LoVo (cell line): Measurements from ENCODE around the gene ICAM1.
"Not testable (repeated sequence)": the region's sequence is repeated elsewhere in the genome, so short reads cannot be mapped to it uniquely, and the experiment has no call there.

Experiments used
- DNase-seq: peaks from one replicate; pipeline ENCODE4 v3.0.0-alpha.2; 2016; ENCODE audit warnings: low spot score

ICAM1 gene

DNA sequence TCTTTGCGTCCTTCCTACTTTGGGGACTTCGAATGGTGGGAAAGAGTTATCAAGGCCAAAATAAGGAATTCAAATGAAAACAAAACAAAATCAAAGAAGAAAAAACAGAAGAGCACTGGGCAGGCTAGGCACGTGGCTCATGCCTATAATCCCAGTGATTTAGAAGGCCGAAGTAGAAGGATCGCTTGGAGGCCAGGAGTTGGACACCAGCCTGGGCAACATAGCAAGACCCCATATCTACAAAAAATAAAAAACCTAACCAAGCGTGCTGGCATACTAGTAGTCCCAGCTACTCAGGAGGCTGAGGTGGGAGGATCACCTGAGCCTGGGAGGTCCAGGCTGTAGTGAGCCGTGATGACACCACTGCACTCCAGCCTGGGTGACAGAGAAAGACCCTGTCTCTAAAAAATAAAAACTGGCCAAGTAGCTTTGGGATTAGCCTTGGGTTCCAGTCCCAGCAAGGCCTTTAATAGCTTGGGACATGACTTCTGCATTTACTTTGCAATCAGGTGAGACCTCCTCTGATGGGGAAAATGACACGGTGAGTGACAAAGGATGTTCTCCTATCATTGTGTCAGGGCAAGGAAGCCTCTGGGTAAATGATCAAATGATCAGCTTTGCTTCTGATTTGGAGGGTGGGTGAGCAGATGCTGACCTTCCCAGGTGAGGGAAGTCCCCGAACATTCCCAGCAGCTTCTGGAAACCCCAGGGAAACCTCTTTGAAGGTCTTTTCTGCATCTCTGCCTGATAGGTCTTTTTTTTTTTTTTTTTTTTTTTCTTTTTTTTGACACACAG, 7.1 kb downstream of the ICAM1 start:
- no peak for DNase-seq

DNA sequence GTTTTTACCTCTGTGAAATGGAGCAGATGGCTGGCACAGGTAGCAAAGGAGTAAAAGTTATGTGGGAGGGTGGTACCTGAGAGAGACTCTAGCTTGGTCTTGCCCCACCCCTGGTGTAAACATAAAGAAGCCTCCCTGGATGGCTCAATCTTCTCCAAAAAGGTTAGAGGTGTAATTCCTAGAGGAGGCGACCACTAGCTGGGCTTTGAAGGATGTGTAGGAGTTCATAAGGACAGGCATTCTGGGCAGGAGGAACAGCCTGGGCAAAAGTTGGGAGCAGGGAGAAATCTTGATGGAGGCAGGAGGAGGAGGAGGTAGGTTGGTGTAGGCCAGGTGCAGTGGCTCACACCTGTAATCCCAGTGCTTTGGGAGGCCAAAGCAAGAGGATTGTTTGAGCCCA, 8.0 kb downstream of the ICAM1 start:
- no peak for DNase-seq

DNA sequence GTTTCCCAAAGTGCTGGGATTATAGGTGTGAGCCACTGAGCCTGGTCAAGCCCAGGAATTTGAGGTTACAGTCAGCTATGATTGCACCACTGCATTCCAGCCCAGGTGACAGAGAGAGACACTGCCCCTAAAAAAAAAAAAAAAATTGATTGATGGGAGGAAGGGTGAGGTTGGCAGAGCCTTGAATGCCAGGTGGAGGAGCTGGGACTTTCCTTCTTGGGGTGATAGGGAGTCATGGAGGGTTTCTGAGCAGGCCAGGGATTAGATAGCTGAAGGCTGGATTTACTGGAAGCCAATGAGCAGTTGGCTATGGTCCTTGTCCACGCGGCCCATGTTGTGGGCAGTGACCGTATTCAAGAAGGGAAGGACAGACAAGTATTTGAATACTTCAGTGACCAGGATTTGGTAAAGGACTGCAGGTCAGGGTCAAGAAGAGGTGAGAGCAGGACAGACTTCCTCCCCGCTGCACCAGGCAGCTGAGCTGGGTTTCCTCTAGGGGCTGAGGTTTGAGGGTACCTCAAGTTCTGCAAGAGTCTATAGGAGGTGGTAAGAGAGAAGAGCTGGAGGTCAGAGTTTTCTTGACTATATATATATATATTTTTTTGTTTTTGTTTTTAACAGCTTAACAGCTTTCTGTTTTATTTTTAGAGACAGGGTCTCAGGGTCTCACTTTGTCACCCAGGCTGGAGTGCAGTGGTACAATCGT, 9.0 kb downstream of the ICAM1 start:
- no peak for DNase-seq

DNA sequence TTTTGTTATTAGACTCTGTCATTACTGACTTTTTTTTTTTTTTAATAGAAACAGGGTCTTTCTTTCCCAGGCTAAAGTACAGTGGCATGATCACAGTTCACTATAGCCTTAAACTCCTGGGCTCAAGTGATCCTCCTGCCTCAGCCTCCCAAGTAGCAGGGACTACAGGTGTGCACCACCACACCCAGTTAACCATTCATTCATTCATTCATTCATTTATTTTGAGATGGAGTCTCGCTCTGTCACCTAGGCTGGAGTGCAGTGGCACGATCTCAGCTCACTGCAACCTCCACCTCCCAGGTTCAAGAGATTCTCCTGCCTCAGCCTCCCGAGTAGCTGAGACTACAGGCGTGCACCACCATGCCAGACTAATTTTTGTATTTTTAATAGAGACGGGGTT, 11.1 kb downstream of the ICAM1 start:
- DNase-seq = not testable (repeated sequence)

DNA sequence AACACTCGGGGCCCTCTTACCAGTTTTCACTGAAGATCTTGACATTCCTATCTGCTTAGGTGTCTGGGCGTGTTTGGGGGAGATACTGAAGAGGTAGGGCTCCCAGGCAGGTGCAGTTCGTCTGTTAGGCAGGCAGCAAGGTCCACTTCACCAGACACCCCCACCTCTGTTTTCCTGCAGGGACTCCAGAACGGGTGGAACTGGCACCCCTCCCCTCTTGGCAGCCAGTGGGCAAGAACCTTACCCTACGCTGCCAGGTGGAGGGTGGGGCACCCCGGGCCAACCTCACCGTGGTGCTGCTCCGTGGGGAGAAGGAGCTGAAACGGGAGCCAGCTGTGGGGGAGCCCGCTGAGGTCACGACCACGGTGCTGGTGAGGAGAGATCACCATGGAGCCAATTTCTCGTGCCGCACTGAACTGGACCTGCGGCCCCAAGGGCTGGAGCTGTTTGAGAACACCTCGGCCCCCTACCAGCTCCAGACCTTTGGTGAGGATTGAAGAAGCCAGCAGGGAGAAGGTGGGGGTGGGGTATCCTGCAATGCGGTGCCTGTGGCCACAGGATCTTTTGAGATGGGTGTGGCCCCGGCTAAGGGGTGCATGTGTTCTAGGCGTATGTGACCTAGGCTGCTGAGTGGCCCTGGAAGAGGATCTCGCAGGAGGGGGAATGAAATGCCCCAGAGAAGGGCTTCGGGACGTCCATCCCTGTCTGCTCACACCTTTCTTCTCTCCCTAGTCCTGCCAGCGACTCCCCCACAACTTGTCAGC, 12.6 kb downstream of the ICAM1 start:
- peak; percentile 50 for DNase-seq

DNA sequence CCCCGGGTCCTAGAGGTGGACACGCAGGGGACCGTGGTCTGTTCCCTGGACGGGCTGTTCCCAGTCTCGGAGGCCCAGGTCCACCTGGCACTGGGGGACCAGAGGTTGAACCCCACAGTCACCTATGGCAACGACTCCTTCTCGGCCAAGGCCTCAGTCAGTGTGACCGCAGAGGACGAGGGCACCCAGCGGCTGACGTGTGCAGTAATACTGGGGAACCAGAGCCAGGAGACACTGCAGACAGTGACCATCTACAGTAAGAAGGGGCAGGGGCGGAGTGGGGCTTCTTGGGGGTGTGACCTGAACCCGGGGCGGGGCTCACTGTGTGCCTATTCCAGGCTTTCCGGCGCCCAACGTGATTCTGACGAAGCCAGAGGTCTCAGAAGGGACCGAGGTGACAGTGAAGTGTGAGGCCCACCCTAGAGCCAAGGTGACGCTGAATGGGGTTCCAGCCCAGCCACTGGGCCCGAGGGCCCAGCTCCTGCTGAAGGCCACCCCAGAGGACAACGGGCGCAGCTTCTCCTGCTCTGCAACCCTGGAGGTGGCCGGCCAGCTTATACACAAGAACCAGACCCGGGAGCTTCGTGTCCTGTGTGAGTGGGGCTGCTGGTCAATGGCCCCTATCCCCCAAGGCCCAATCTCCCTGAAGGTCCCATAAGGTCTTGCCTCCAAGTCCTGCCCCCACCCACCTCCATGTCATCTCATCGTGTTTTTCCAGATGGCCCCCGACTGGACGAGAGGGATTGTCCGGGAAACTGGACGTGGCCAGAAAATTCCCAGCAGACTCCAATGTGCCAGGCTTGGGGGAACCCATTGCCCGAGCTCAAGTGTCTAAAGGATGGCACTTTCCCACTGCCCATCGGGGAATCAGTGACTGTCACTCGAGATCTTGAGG, 13.4 kb downstream of the ICAM1 start:
- no peak for DNase-seq

DNA sequence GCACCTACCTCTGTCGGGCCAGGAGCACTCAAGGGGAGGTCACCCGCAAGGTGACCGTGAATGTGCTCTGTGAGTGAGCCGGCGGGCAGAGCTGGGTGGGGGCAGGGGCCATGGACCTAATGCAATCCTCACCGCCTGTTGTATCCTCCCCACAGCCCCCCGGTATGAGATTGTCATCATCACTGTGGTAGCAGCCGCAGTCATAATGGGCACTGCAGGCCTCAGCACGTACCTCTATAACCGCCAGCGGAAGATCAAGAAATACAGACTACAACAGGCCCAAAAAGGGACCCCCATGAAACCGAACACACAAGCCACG, 14.0 kb downstream of the ICAM1 start:
- no peak for DNase-seq

DNA sequence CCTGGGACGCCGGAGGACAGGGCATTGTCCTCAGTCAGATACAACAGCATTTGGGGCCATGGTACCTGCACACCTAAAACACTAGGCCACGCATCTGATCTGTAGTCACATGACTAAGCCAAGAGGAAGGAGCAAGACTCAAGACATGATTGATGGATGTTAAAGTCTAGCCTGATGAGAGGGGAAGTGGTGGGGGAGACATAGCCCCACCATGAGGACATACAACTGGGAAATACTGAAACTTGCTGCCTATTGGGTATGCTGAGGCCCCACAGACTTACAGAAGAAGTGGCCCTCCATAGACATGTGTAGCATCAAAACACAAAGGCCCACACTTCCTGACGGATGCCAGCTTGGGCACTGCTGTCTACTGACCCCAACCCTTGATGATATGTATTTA, 14.5 kb downstream of the ICAM1 start:
- DNase-seq = no peak

DNA sequence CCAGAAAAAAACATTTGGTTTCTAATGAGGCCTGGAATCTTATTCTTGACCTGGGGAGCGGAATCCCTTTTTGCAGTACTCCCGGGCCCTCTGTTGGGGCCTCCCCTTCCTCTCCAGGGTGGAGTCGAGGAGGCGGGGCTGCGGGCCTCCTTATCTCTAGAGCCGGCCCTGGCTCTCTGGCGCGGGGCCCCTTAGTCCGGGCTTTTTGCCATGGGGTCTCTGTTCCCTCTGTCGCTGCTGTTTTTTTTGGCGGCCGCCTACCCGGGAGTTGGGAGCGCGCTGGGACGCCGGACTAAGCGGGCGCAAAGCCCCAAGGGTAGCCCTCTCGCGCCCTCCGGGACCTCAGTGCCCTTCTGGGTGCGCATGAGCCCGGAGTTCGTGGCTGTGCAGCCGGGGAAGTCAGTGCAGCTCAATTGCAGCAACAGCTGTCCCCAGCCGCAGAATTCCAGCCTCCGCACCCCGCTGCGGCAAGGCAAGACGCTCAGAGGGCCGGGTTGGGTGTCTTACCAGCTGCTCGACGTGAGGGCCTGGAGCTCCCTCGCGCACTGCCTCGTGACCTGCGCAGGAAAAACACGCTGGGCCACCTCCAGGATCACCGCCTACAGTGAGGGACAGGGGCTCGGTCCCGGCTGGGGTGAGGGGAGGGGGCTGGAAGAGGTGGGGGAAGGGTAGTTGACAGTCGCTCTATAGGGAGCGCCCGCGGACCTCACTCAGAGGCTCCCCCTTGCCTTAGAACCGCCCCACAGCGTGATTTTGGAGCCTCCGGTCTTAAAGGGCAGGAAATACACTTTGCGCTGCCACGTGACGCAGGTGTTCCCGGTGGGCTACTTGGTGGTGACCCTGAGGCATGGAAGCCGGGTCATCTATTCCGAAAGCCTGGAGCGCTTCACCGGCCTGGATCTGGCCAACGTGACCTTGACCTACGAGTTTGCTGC, 16.1 kb downstream of the ICAM1 start, which contains the start of gene ICAM4:
Gene ICAM4, plus strand, starts transcription at position 153 of the 935 bp plus-strand sequence. Its CDS starts 58 bp downstream, at position 211.
- DNase-seq = no peak

DNA sequence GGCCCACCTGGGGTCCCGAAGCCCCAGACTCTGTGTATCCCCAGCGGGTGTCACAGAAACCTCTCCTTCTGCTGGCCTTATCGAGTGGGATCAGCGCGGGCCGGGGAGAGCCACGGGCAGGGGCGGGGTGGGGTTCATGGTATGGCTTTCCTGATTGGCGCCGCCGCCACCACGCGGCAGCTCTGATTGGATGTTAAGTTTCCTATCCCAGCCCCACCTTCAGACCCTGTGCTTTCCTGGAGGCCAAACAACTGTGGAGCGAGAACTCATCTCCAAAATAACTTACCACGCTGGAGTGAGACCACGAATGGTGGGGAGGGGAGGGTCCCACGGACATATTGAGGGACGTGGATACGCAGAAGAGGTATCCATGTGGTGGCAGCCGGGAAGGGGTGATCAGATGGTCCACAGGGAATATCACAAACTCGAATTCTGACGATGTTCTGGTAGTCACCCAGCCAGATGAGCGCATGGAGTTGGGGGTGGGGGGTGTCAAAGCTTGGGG, 17.8 kb downstream of the ICAM1 start:
- DNase-seq = no peak

DNA sequence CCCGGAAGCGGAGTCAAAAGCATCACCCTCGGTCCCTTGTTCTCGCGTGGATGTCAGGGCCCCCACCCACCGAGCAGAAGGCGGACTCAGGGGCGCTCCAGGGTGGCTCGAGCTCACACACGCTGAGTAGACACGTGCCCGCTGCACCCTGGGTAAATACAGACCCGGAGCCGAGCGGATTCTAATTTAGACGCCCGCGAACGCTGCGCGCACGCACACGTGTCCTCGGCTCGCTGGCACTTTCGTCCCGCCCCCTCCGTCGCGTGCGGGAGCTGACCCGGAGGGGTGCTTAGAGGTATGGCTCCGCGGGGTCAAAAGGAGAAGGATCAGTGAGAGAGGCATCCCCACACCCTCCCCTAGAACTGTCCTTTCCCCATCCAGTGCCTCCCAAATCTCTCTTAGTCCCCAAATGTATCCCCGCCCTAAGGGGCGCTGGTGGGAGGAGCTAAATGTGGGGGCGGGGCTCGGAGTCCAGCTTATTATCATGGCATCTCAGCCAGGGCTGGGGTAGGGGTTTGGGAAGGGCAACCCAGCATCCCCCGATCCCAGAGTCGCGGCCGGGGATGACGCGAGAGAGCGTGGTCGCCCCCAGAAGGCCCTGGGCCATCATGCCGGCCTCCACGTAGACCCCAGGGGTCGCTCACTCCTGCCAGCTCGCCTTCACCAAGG, 18.4 kb downstream of the ICAM1 start:
- DNase-seq = peak; percentile 36

DNA sequence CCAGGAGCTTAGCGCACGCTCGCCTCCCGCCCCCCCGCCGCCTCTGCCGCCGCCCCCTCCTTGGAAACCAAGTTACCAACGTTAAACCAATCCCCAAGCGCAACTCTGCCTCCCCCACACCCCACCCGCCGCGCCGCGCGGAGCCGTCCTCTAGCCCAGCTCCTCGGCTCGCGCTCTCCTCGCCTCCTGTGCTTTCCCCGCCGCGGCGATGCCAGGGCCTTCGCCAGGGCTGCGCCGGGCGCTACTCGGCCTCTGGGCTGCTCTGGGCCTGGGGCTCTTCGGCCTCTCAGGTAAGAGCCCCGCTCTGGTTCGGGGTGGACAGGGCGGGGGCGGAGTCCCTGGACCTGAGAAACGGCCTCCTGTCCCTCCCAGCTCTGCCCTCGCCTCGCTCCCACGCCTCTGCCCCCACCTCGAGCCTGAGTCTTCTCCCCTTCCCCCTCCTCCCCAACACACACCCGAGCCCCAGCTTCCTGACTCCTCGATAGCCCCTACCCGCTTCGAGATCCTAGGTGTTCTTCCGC, 19.0 kb downstream of the ICAM1 start, which contains the start of gene ICAM5:
Gene ICAM5, plus strand, starts transcription at position 117 of the 521 bp plus-strand sequence. Its CDS starts 92 bp downstream, at position 209.
- DNase-seq = no peak

DNA sequence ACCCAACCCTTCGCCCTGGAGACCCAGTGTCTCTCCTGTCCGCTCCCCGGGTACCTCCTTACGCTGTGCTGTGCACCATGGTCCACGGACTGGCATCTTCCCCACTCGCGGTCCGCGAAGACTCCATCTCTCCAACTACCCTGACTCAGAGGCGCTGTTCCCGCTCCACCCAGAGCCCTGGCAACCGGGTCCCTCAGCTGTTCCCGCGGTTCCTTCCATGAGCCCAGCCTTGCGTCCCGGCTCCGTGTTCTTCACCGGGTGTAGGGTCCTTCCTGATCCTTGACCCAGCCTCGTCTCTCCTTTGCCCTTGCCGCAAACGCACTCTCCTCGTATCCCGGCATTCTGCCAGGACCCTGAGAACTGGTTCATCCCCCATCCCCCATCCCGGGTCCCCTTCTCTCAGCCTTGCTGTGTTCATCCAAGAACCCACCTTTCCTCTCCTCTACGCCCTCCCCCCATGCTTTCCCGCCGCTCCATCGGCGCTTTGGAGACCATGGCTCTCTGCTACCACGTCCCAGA, 19.5 kb downstream of the ICAM1 start:
- no peak for DNase-seq

DNA sequence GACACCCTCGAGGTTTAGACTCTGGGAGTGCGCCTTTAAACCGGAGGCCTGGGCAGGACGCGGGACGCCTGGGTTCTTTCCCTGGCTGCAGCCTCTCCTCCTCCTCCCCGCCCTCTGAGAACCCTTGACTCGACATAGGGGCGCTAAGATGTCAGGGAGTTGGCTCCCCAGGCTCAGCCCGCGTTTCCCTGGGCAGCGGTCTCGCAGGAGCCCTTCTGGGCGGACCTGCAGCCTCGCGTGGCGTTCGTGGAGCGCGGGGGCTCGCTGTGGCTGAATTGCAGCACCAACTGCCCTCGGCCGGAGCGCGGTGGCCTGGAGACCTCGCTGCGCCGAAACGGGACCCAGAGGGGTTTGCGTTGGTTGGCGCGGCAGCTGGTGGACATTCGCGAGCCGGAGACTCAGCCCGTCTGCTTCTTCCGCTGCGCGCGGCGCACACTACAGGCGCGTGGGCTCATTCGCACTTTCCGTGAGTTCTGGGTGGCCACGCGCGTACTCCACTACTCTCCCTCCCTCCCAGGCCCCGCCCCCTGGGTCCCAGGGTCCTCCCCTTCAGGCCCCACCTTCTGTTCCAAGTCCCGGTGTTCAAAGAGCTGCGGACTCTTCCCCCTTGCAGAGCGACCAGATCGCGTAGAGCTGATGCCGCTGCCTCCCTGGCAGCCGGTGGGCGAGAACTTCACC, 20.1 kb downstream of the ICAM1 start:
- DNase-seq = peak; percentile 75

DNA sequence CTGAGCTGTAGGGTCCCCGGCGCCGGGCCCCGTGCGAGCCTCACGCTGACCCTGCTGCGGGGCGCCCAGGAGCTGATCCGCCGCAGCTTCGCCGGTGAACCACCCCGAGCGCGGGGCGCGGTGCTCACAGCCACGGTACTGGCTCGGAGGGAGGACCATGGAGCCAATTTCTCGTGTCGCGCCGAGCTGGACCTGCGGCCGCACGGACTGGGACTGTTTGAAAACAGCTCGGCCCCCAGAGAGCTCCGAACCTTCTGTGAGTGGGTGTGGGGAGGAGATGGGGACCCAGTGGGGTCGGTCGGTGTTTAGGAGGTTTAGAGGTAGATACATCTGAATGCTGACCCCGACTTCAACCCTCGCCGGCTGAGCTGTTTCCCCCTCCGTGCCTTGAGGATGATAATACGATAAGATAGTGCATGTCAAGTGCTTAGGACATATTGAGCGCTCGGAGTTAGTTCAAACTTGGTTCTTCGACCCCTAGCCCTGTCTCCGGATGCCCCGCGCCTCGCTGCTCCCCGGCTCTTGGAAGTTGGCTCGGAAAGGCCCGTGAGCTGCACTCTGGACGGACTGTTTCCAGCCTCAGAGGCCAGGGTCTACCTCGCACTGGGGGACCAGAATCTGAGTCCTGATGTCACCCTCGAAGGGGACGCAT, 20.8 kb downstream of the ICAM1 start:
- no peak for DNase-seq

DNA sequence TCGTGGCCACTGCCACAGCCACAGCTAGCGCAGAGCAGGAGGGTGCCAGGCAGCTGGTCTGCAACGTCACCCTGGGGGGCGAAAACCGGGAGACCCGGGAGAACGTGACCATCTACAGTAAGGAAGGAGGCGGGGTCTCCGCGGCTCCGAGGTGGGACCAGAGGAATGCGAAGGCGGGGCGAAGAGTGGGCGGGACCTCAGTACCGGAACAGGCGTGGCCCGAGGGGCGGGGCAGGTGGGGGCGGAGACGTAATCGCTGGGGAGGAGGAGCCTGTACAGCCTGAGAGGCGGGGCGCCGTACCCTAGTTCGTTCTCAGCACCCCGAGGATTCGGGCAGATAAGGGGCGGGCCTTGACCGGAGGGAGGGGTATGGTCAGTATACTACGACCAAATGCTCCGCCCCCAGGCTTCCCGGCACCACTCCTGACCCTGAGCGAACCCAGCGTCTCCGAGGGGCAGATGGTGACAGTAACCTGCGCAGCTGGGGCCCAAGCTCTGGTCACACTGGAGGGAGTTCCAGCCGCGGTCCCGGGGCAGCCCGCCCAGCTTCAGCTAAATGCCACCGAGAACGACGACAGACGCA, 21.4 kb downstream of the ICAM1 start:
- DNase-seq = peak; percentile 91

DNA sequence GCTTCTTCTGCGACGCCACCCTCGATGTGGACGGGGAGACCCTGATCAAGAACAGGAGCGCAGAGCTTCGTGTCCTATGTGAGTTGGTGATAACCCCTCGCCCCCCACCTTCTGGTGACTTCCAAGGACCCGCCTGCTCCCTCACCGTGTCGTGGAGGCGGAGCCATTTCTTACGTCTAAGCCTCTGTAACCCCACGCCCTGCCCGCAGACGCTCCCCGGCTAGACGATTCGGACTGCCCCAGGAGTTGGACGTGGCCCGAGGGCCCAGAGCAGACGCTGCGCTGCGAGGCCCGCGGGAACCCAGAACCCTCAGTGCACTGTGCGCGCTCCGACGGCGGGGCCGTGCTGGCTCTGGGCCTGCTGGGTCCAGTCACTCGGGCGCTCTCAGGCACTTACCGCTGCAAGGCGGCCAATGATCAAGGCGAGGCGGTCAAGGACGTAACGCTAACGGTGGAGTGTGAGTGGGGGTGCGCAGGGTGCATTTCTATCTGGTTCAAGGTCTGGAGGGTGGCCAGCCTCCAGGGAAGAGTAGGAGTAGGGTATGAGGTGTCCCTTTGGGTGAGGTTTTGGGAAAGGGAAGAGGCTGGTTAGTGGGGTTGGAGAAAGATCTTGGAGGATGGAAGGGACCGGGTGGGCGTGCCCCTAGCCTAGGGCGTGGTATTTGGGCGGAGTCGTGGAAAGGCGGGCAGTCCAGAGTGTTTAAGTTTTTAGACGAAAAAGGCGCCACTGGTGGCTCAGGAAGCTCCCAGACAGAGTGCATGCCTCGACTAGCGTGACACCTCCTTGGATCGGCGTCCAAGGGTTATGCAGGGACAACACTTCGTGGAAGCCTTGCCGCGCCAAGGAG, 22.1 kb downstream of the ICAM1 start:
- no peak for DNase-seq
